Activated CD4-positive, alpha-beta T cell treated with anti-CD3 and anti-CD28 coated beads, Interleukin-2, Interleukin-6, amounts not matched to agents 100 ng/mL and 50 ng/mL, durations not matched to agents 16 hours and 8 hours (primary cell): ENCODE results near the gene CHRNA7.

Experiments
- DNase-seq: peaks from one replicate; pipeline ENCODE4 v3.0.0-alpha.2; 2020

CHRNA7 gene

GRCh38 chr15:32029862-32030781 lies at the start of gene CHRNA7:
CHRNA7 (plus strand) TSS chr15:32030515; CDS start chr15:32030595, 80 bp downstream.
- DNase-seq = peak; percentile 53

- DNase-seq = no peak
Observed at GRCh38 chr15:31985607-31986006, 44.7 kb upstream of the CHRNA7 start.

- DNase-seq = no peak
Observed at GRCh38 chr15:31993062-31993461, 37.3 kb upstream of the CHRNA7 start.

- no peak for DNase-seq
Observed at GRCh38 chr15:31997711-31998110, 32.6 kb upstream of the CHRNA7 start.

- DNase-seq = no peak
Observed at GRCh38 chr15:32003558-32003957, 26.8 kb upstream of the CHRNA7 start.

GRCh38 chr15:32004249-32004648 lies 26.1 kb upstream of the CHRNA7 start:
- DNase-seq = no peak

GRCh38 chr15:32007355-32007960 lies 22.9 kb upstream of the CHRNA7 start:
- no peak for DNase-seq

- no peak for DNase-seq
Observed at GRCh38 chr15:32014953-32015352, 15.4 kb upstream of the CHRNA7 start.

GRCh38 chr15:32020156-32020555 lies 10.2 kb upstream of the CHRNA7 start:
- DNase-seq = no peak

- no peak for DNase-seq
Observed at GRCh38 chr15:32028921-32029320, 1.4 kb upstream of the CHRNA7 start.

- no peak for DNase-seq
Observed at GRCh38 chr15:32029409-32029861, 880 bp upstream of the CHRNA7 start.

- no peak for DNase-seq
Observed at GRCh38 chr15:32030795-32031194, 480 bp downstream of the CHRNA7 start.

- DNase-seq = no peak
Observed at GRCh38 chr15:32033186-32033890, 3.0 kb downstream of the CHRNA7 start.

GRCh38 chr15:32034106-32034505 lies 3.8 kb downstream of the CHRNA7 start:
- no peak for DNase-seq

GRCh38 chr15:32035285-32035684 lies 5.0 kb downstream of the CHRNA7 start:
- no peak for DNase-seq

- DNase-seq = no peak
Observed at GRCh38 chr15:32036971-32037370, 6.7 kb downstream of the CHRNA7 start.

- no peak for DNase-seq
Observed at GRCh38 chr15:32041294-32041693, 11.0 kb downstream of the CHRNA7 start.

- no peak for DNase-seq
Observed at GRCh38 chr15:32042269-32042972, 12.1 kb downstream of the CHRNA7 start.

- DNase-seq = no peak
Observed at GRCh38 chr15:32053719-32054118, 23.4 kb downstream of the CHRNA7 start.

- no peak for DNase-seq
Observed at GRCh38 chr15:32057876-32058425, 27.6 kb downstream of the CHRNA7 start.

GRCh38 chr15:32060706-32061105 lies 30.4 kb downstream of the CHRNA7 start:
- no peak for DNase-seq

GRCh38 chr15:32067115-32067514 lies 36.8 kb downstream of the CHRNA7 start:
- DNase-seq = no peak
